GM10266 (cell line): ENCODE data around the gene RAB8B.

Experiments
- DNase-seq: peaks from one replicate; pipeline ENCODE4 v3.0.0; 2012; ENCODE audit errors: extremely low spot score
- CTCF ChIP-seq: IDR thresholded peaks from 2 replicates; pipeline ENCODE4 v1.5.1; 2012; ENCODE audit warnings: mild to moderate bottlenecking, low read depth; ENCODE audit not compliant: control insufficient read depth, insufficient read depth; ENCODE audit errors: missing control alignments

RAB8B gene

GRCh38 chr15:63256433-63257274 lies 67.2 kb downstream of the RAB8B start:
- DNase-seq, result no peak
- no peak for TF ChIP-seq CTCF

GRCh38 chr15:63258658-63259057 lies 69.3 kb downstream of the RAB8B start:
- TF ChIP-seq CTCF, result no peak
- no peak for DNase-seq

- no peak for TF ChIP-seq CTCF
These were observed 71.4 kb downstream of the RAB8B start for GRCh38 chr15:63260791-63261190.

GRCh38 chr15:63261311-63261710 lies 71.9 kb downstream of the RAB8B start:
- DNase-seq, result no peak
- TF ChIP-seq CTCF, result no peak

More at GRCh38 chr15:63260791-63261190, 71.4 kb downstream of the RAB8B start:
- no peak for DNase-seq

- DNase-seq, result no peak
- TF ChIP-seq CTCF, result no peak
These were observed 74.1 kb downstream of the RAB8B start for GRCh38 chr15:63263519-63263918.

GRCh38 chr15:63264688-63265293 lies 75.4 kb downstream of the RAB8B start:
- TF ChIP-seq CTCF, result no peak
- DNase-seq, result no peak

- DNase-seq, result no peak
- no peak for TF ChIP-seq CTCF
These were observed 85.0 kb downstream of the RAB8B start for GRCh38 chr15:63274427-63274826.
